ENCODE results near the gene FAM184A. TPM values are rescaled to one million over a fixed set of nuclear protein-coding genes. Genes with fewer than 3 reads are reported as not detected.

FAM184A gene
- total RNA-seq, 1 experiment from 2014 or later, result 1.3 TPM

- intact Hi-C loops (cut with micrococcal nuclease), result no loop called here
- H3K4me3 Mint-ChIP-seq (ENCODE audit: unreplicated experiment), result no peak overlapping the region
- H3K27me3 Mint-ChIP-seq (ENCODE audit: insufficient read depth, unreplicated experiment), result no peaks in the 10 kb centered on the region
- no peak overlapping the region for H3K27ac Mint-ChIP-seq (ENCODE audit: low read depth, unreplicated experiment)
- TF ChIP-seq CTCF (IDR thresholded peaks at IDR 0.05; ENCODE audit: unreplicated experiment), result no peak
- BruUV-seq (replicated peaks), result no TSS peak
- CTCF ChIA-PET, result interaction anchor here (0.6 kb wide), 1 partner anchor 35 kb away, joined by 3 read pairs; no protein-coding TSS in a partner anchor
- POLR2A ChIA-PET, result no interaction called here
- H3K9me3 Mint-ChIP-seq (ENCODE audit: unreplicated experiment), result no peaks in the 10 kb centered on the region
- DNase-seq (ENCODE audit: unreplicated experiment), result no peak
- H3K4me1 Mint-ChIP-seq (ENCODE audit: insufficient read depth, unreplicated experiment), result no peaks in the 10 kb centered on the region
- no peaks in the 10 kb centered on the region for H3K36me3 Mint-ChIP-seq (ENCODE audit: insufficient read depth, unreplicated experiment)
These were observed 85.1 kb downstream of the FAM184A start for GRCh38 chr6:118993358-118993757.

- Mint-ChIP-seq H3K27ac (ENCODE audit: low read depth, unreplicated experiment) (no peak overlapping the region), H3K4me3 (ENCODE audit: unreplicated experiment) (no peak overlapping the region), H3K27me3 (ENCODE audit: insufficient read depth, unreplicated experiment) (no peaks in the 10 kb centered on the region), H3K4me1 (ENCODE audit: insufficient read depth, unreplicated experiment) (no peaks in the 10 kb centered on the region), H3K36me3 (ENCODE audit: insufficient read depth, unreplicated experiment) (no peaks in the 10 kb centered on the region), H3K9me3 (ENCODE audit: unreplicated experiment) (no peaks in the 10 kb centered on the region)
- no peak for TF ChIP-seq CTCF (IDR thresholded peaks at IDR 0.05; ENCODE audit: unreplicated experiment)
- CTCF ChIA-PET, result interaction anchor here (0.6 to 1.1 kb wide), 3 partner anchors 24 to 812 kb away, joined by 3 to 5 read pairs (median 3); no protein-coding TSS in a partner anchor
- intact Hi-C loops (cut with micrococcal nuclease), result no loop called here
- POLR2A ChIA-PET, result no interaction called here
- no TSS peak for BruUV-seq (replicated peaks)
- DNase-seq (ENCODE audit: unreplicated experiment), result no peak
These were observed 86.2 kb downstream of the FAM184A start for GRCh38 chr6:118992186-118992795.

GRCh38 chr6:118986312-118986711, 92.2 kb downstream of the FAM184A start:
- Mint-ChIP-seq H3K9me3 (ENCODE audit: unreplicated experiment) (no peaks in the 10 kb centered on the region), H3K27me3 (ENCODE audit: insufficient read depth, unreplicated experiment) (no peaks in the 10 kb centered on the region), H3K27ac (ENCODE audit: low read depth, unreplicated experiment) (no peak overlapping the region), H3K4me3 (ENCODE audit: unreplicated experiment) (no peak overlapping the region), H3K36me3 (ENCODE audit: insufficient read depth, unreplicated experiment) (no peaks in the 10 kb centered on the region), H3K4me1 (ENCODE audit: insufficient read depth, unreplicated experiment) (no peaks in the 10 kb centered on the region)
- intact Hi-C loops (cut with micrococcal nuclease), result no loop called here
- DNase-seq (ENCODE audit: unreplicated experiment), result no peak
- ChIA-PET POLR2A (interaction anchor here (0.5 kb wide), 1 partner anchor 288 kb away, joined by 3 read pairs; no protein-coding TSS in a partner anchor), CTCF (interaction anchor here (0.8 kb wide), 1 partner anchor 124 kb away, joined by 4 read pairs; no protein-coding TSS in a partner anchor)
- no peak for TF ChIP-seq CTCF (IDR thresholded peaks at IDR 0.05; ENCODE audit: unreplicated experiment)
- no TSS peak for BruUV-seq (replicated peaks)

- H3K36me3 Mint-ChIP-seq (ENCODE audit: insufficient read depth, unreplicated experiment), result no peaks in the 10 kb centered on the region
These were observed 93.2 kb downstream of the FAM184A start for GRCh38 chr6:118985123-118985830.

More at GRCh38 chr6:118985123-118985830, 93.2 kb downstream of the FAM184A start:
- TF ChIP-seq CTCF (IDR thresholded peaks at IDR 0.05; ENCODE audit: unreplicated experiment), result no peak
- Mint-ChIP-seq H3K27me3 (ENCODE audit: insufficient read depth, unreplicated experiment) (no peaks in the 10 kb centered on the region), H3K27ac (ENCODE audit: low read depth, unreplicated experiment) (no peak overlapping the region), H3K4me1 (ENCODE audit: insufficient read depth, unreplicated experiment) (peaks cover under 1% of the 10 kb centered on the region), H3K9me3 (ENCODE audit: unreplicated experiment) (no peaks in the 10 kb centered on the region), H3K4me3 (ENCODE audit: unreplicated experiment) (no peak overlapping the region)
- ChIA-PET POLR2A (no interaction called here), CTCF (no interaction called here)
- intact Hi-C loops (cut with micrococcal nuclease), result no loop called here
- no TSS peak for BruUV-seq (replicated peaks)
- DNase-seq (ENCODE audit: unreplicated experiment), result no peak

Measured in MCF 10A (cell line).